PC-9 (cell line): Measurements from ENCODE around the gene PTPRD.

Source experiments
- CTCF ChIP-seq: fragments of 200-600 bp; sonication (generic); conservative IDR thresholded peaks from 2 replicates; pipeline ENCODE4 v1.6.1; 2017; ENCODE audit warnings: mixed run types, antibody characterized with exemption, mild to moderate bottlenecking, moderate library complexity
- EZH2 ChIP-seq: fragments of 200-600 bp; sonication (generic); IDR thresholded peaks from 2 replicates; pipeline ENCODE4 v1.8.0; 2017; ENCODE audit warnings: antibody characterized with exemption, low read depth

GRCh38 chr9:9033022-9033421 is 1579.8 kb downstream of the PTPRD start:
- TF ChIP-seq CTCF, result no peak
- TF ChIP-seq EZH2, result no peak
